Kidney (tissue), 14 donors: ENCODE results near the gene CCDC197. TPM values are rescaled to one million over a fixed set of nuclear protein-coding genes. Genes with fewer than 3 reads are reported as not detected.

ENCODE experiments used
- DNase-seq, 5 donors: peaks; one replicate each; pipeline ENCODE4 v3.0.0-alpha.2; 2013 to 2020
- FAIRE-seq: peaks from 2 replicates; lab custom pipeline; 2012; peaks lifted over from hg19 to GRCh38; lab: Jason Lieb, UNC
- H3K27ac ChIP-seq, 2 donors: one replicate each; pipeline ENCODE4 v1.7.0; 2013; ENCODE audit warnings: low read depth in 2 of 2, low read length in 2 of 2, inconsistent platforms in 1 of 2
- H3K27me3 ChIP-seq: one replicate; pipeline ENCODE4 v1.7.1; 2013; ENCODE audit warnings: low read length, inconsistent platforms; ENCODE audit not compliant: control insufficient read depth, insufficient read depth
- H3K36me3 ChIP-seq, 3 donors: one replicate each; pipeline versions ENCODE4 v1.7.0 to v1.7.1; 2013; ENCODE audit warnings: low read length in 3 of 3, control low read depth in 1 of 3, inconsistent platforms in 1 of 3; ENCODE audit not compliant: insufficient read depth in 3 of 3, control insufficient read depth in 2 of 3
- H3K4me1 ChIP-seq, 3 donors: one replicate each; pipeline versions ENCODE4 v1.7.0 to v1.7.1; 2013; ENCODE audit warnings: low read length in 3 of 3, inconsistent platforms in 1 of 3, low read depth in 1 of 3; ENCODE audit not compliant: control insufficient read depth in 2 of 3, insufficient read depth in 2 of 3
- H3K4me3 ChIP-seq, 3 donors: one replicate each; pipeline versions ENCODE4 v1.7.0 to v1.8.1; 2013; ENCODE audit warnings: low read length in 3 of 3, control low read depth in 1 of 3, inconsistent platforms in 1 of 3
- H3K9ac ChIP-seq, 3 donors: one replicate each; pipeline versions ENCODE4 v1.7.0 to v1.7.1; 2013; ENCODE audit warnings: low read length in 3 of 3, control low read depth in 1 of 3, inconsistent platforms in 1 of 3
- H3K9me3 ChIP-seq, 3 donors: one replicate each; pipeline versions ENCODE4 v1.7.0 to v1.7.1; 2013; ENCODE audit warnings: low read length in 3 of 3, control low read depth in 1 of 3, inconsistent platforms in 1 of 3; ENCODE audit not compliant: control insufficient read depth in 2 of 3, insufficient read depth in 1 of 3
- CTCF ChIP-seq: IDR thresholded peaks from 3 replicates; pipeline ENCODE4 v1.5.1; 2012; ENCODE audit warnings: mild to moderate bottlenecking, moderate library complexity, borderline replicate concordance; ENCODE audit not compliant: insufficient read depth; ENCODE audit errors: extremely low read depth
- intact Hi-C: fragments of 100-400 bp; cut with DNase I; formaldehyde crosslinking; loops from one replicate; pipeline ENCODE4 v1.11.1; 2022
- polyA plus RNA-seq: library from polyadenylated mRNA; stranded (reverse); fragments of 350-450 nt; fragmentation: Illumina TruSeq; extraction: RNeasy Lipid Tissue Mini Kit (QIAGEN cat#74804); gene quantifications from one replicate; pipeline ENCODE4 v1.2.3, GENCODE V29; 2014; ENCODE audit warnings: low read depth, low replicate concordance; ENCODE audit not compliant: insufficient read depth
- total RNA-seq: library from RNA; stranded (reverse); fragmentation: NEBNext Ultra II Directional; extraction: Animal tissue kit (Norgen Biotek cat#: 25700); gene quantifications from one replicate; pipeline ENCODE4 v1.2.1, GENCODE V29; 2021
- donor health status: control.
- donor health status: control.
- donor health status: control.
- donor health status: control.
- donor health status: control.
- donor health status: DM: yes; HTN: yes; CAD: no.
- donor health status: Normal renal cell carcinoma (clear cell type).

Gene CCDC197
- total and polyA plus RNA-seq, 2 donors from 2014 or later: not detected

GRCh38 chr14:93977790-93978581 is 19.1 kb upstream of the CCDC197 start:
- peak in 1 of 5 donors; percentile 47 for DNase-seq
- H3K9ac ChIP-seq: no peak overlapping the region
- no peak for FAIRE-seq
- H3K9me3 ChIP-seq: no peaks in the 10 kb centered on the region
- intact Hi-C loops: no loop called here
- H3K4me1 ChIP-seq: no peaks in the 10 kb centered on the region
- no peak for TF ChIP-seq CTCF
- no peaks in the 10 kb centered on the region for H3K36me3 ChIP-seq
- no peak overlapping the region for H3K27ac ChIP-seq
- H3K4me3 ChIP-seq: no peak overlapping the region
- no peaks in the 10 kb centered on the region for H3K27me3 ChIP-seq

- no peak overlapping the region for H3K27ac ChIP-seq
- no peaks in the 10 kb centered on the region for H3K9me3 ChIP-seq
- H3K9ac ChIP-seq: no peak overlapping the region
- no peak overlapping the region for H3K4me3 ChIP-seq
- no peaks in the 10 kb centered on the region for H3K4me1 ChIP-seq
- no peak for TF ChIP-seq CTCF
- no peak for FAIRE-seq
- intact Hi-C loops: no loop called here
- no peaks in the 10 kb centered on the region for H3K27me3 ChIP-seq
- DNase-seq: no peak
- no peaks in the 10 kb centered on the region for H3K36me3 ChIP-seq
Observed at GRCh38 chr14:93978735-93979134, 18.4 kb upstream of the CCDC197 start.

- no peak overlapping the region for H3K27ac ChIP-seq
- intact Hi-C loops: no loop called here
- DNase-seq (no peak), FAIRE-seq (no peak)
- no peaks in the 10 kb centered on the region for H3K9me3 ChIP-seq
- no peak overlapping the region for H3K4me3 ChIP-seq
- H3K4me1 ChIP-seq: no peaks in the 10 kb centered on the region
- H3K36me3 ChIP-seq: no peaks in the 10 kb centered on the region
- no peak for TF ChIP-seq CTCF
- H3K9ac ChIP-seq: no peak overlapping the region
- H3K27me3 ChIP-seq: no peaks in the 10 kb centered on the region
Observed at GRCh38 chr14:93980456-93981201, 16.5 kb upstream of the CCDC197 start.
